Stomach (tissue), 9 donors: Measurements from ENCODE around the gene SCN10A. TPM values are rescaled to one million over a fixed set of nuclear protein-coding genes. Genes with fewer than 3 reads are reported as not detected.

Experiments used
- DNase-seq, 2 donors: peaks; one replicate each; pipeline versions ENCODE4 v3.0.0 to v3.0.0-alpha.2; 2013 to 2019
- H3K27ac ChIP-seq, 5 donors: fragments of 200-600 bp in 4 of 5; sonication (generic) in 4 of 5; one replicate each; pipeline ENCODE4 v1.5.1; 2013 to 2019; ENCODE audit warnings: mild to moderate bottlenecking in 1 of 5, moderate library complexity in 1 of 5
- H3K27me3 ChIP-seq, 3 donors: fragments of 200-600 bp; sonication (generic); one replicate each; pipeline ENCODE4 v1.5.1; 2017 to 2019; ENCODE audit warnings: mixed run types in 1 of 3
- H3K36me3 ChIP-seq, 4 donors: fragments of 200-600 bp; sonication (generic); 1 replicate in 3 of 4; 2 replicates in 1 of 4; pipeline ENCODE4 v1.5.1; 2016 to 2019
- H3K4me1 ChIP-seq, 4 donors: fragments of 200-600 bp; sonication (generic); one replicate each; pipeline ENCODE4 v1.5.1; 2016 to 2019
- H3K4me3 ChIP-seq, 4 donors: fragments of 200-600 bp; sonication (generic) in 3 of 4; one replicate each; pipeline ENCODE4 v1.5.1; 2016 to 2019; ENCODE audit warnings: mild to moderate bottlenecking in 1 of 4
- H3K9me3 ChIP-seq, 4 donors: fragments of 200-600 bp; sonication (generic); one replicate each; pipeline ENCODE4 v1.5.1; 2016 to 2019
- EP300 ChIP-seq: sonication (generic); formaldehyde crosslinking; IDR thresholded peaks from one replicate; pipeline ENCODE4 v1.6.1; 2017; ENCODE audit warnings: antibody characterized with exemption
- POLR2A ChIP-seq, 4 donors: fragments of 450-650 bp; IDR thresholded peaks; one replicate each; pipeline ENCODE4 v1.6.1; 2016; ENCODE audit warnings: antibody characterized with exemption in 4 of 4, control low read depth in 2 of 4, mild to moderate bottlenecking in 1 of 4, moderate library complexity in 1 of 4
- POLR2AphosphoS5 ChIP-seq, 3 donors: sonication (generic); formaldehyde crosslinking; IDR thresholded peaks; one replicate each; pipeline ENCODE4 v1.6.1; 2016; ENCODE audit warnings: antibody characterized with exemption in 3 of 3
- WGBS, 5 donors: extraction: QIAGEN DNeasy Blood & Tissue Kit in 3 of 5; methylation state at CpG; one replicate each; pipeline versions ENCODE4 v1.1.5 to v1.1.7; 2013 to 2018; 5-methylcytosine and 5-hydroxymethylcytosine counted together
- intact Hi-C: fragments of 100-400 bp; cut with DNase I; formaldehyde crosslinking; loops from one replicate; pipeline ENCODE4 v1.15.1; 2023; ENCODE audit warnings: low total_unique reads
- polyA plus RNA-seq, 3 donors: library from polyadenylated mRNA; stranded (reverse); fragments of 200-250 nt; gene quantifications; one replicate each; pipeline ENCODE4 v1.2.3, GENCODE V29; 2013
- total RNA-seq, 5 donors: library from RNA; depleted of rRNA; stranded (reverse); fragments of >200 nt; gene quantifications; one replicate each; pipeline versions ENCODE4 v1.1.0 to v1.2.3, GENCODE V29; 2014 to 2016
- TF ChIP-seq, protein P1 (sequence below), 7 experiments: fragments of 450-650 bp in 4 of 7; fragments of 200-600 bp in 3 of 7; sonication (generic) in 3 of 7; IDR thresholded peaks; one replicate each; pipeline ENCODE4 v1.5.1; 2016 to 2019; ENCODE audit warnings: antibody characterized with exemption in 7 of 7, control low read depth in 2 of 7, mild to moderate bottlenecking in 1 of 7
- donor health status: healthy with polysubstance abuse.
- donor health status: Bipolar disorder and iron deficiency.
- donor health status: healthy.

Gene SCN10A
- total and polyA plus RNA-seq, 8 donors, result not detected

DNA sequence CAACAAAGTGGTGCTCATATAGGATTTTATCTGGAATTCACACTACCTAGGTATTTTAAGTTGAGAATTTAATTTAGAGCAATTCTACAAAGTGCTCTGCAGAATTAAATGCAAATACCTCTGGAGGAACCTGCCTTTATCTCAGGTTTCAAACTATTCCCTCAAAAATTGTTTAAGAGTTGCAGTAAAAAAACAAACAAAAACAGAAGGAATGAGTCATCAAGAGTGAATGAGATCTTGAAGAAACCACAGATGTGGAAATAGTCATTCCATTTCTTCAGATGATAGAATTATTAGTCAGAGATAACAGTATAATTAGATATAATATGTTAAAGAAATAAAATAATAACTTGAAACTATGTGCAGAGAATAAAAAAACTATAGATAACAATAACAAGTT, 85.7 kb downstream of the SCN10A start:
- TF ChIP-seq POLR2A (IDR thresholded peaks at IDR 0.05), result no peak
- TF ChIP-seq EP300, result no peak
- TF ChIP-seq, protein P1, sequence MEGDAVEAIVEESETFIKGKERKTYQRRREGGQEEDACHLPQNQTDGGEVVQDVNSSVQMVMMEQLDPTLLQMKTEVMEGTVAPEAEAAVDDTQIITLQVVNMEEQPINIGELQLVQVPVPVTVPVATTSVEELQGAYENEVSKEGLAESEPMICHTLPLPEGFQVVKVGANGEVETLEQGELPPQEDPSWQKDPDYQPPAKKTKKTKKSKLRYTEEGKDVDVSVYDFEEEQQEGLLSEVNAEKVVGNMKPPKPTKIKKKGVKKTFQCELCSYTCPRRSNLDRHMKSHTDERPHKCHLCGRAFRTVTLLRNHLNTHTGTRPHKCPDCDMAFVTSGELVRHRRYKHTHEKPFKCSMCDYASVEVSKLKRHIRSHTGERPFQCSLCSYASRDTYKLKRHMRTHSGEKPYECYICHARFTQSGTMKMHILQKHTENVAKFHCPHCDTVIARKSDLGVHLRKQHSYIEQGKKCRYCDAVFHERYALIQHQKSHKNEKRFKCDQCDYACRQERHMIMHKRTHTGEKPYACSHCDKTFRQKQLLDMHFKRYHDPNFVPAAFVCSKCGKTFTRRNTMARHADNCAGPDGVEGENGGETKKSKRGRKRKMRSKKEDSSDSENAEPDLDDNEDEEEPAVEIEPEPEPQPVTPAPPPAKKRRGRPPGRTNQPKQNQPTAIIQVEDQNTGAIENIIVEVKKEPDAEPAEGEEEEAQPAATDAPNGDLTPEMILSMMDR (IDR thresholded peaks at IDR 0.05), result no peak
- TF ChIP-seq POLR2AphosphoS5 (IDR thresholded peaks at IDR 0.05), result no peak
- intact Hi-C loops, result no loop called here
- DNase-seq, result no peak

GRCh38 chr3:38728008-38728407, 88.0 kb downstream of the SCN10A start:
- Histone ChIP-seq H3K4me3 (no peak overlapping the region), H3K27me3 (peaks cover 0 to 25% (median 0%) of the 10 kb centered on the region in 3 donors), H3K27ac (no peak overlapping the region), H3K36me3 (no peaks in the 10 kb centered on the region), H3K4me1 (no peaks in the 10 kb centered on the region), H3K9me3 (no peaks in the 10 kb centered on the region)
- intact Hi-C loops, result no loop called here
- no peak for DNase-seq
- WGBS, 5 donors, result 44 to 66% (median 54%) methylated on average over 1 of the region's 1 CpG
- TF ChIP-seq EP300, result no peak
- TF ChIP-seq, protein P1 (IDR thresholded peaks at IDR 0.05), result no peak
- no peak for TF ChIP-seq POLR2A (IDR thresholded peaks at IDR 0.05)

More for the DNA sequence above, 85.7 kb downstream of the SCN10A start:
- no peak overlapping the region for H3K27ac ChIP-seq
- H3K27me3 ChIP-seq, result peaks cover 0 to 13% (median 0%) of the 10 kb centered on the region in 3 donors
- H3K4me1 ChIP-seq, result no peaks in the 10 kb centered on the region
- H3K4me3 ChIP-seq, result no peak overlapping the region
- H3K36me3 ChIP-seq, result no peaks in the 10 kb centered on the region
- no peaks in the 10 kb centered on the region for H3K9me3 ChIP-seq

GRCh38 chr3:38726751-38727150, 89.3 kb downstream of the SCN10A start:
- DNase-seq, result no peak
- Histone ChIP-seq H3K4me1 (no peaks in the 10 kb centered on the region), H3K36me3 (no peaks in the 10 kb centered on the region), H3K27ac (no peak overlapping the region), H3K27me3 (peaks cover 0 to 25% (median 0%) of the 10 kb centered on the region in 3 donors), H3K4me3 (no peak overlapping the region), H3K9me3 (no peaks in the 10 kb centered on the region)
- intact Hi-C loops, result no loop called here
- 63 to 79% (median 71%) methylated on average over 5 to 7 of the region's 7 CpGs for WGBS, 5 donors
- TF ChIP-seq POLR2A (IDR thresholded peaks at IDR 0.05), result no peak

DNA sequence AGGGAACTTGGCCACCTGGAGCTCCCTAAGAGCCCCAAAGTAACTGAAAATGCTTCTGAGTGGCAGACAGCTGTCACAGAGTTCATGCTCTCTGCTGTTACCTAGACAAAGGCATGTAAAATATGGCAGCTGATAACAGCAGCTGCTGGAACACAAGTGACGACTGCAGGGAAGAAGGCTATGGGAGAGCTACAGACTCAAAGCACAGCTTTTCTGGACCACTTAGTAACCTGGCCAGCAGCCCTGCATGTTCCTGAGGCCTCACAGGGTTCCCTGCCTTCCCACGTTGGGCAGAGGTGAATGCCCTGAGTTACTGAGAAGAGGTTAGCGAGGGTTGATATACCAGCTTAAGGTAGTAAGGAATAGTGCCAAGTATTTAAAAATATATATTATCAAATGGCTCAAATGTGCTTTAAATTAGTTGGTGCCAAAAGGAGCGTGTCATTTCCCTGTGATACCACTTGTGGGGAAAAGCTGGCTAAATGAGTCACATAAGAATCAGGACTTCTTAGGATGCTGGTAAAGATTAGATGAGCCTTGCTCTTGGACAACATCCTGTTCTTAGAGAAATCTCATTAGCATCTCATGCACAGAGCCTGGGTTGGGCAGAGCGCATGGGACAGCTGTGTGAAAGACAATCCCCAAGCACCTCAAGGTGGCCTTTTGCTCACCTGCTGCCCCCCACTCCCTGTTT, 90.1 kb downstream of the SCN10A start:
- H3K27me3 ChIP-seq, result peaks cover 0 to 25% (median 2%) of the 10 kb centered on the region in 3 donors
- peak in 1 of 2 donors; percentile 23 for DNase-seq
- no peak overlapping the region for H3K4me3 ChIP-seq
- no peaks in the 10 kb centered on the region for H3K9me3 ChIP-seq
- no peaks in the 10 kb centered on the region for H3K36me3 ChIP-seq
- no peak for TF ChIP-seq POLR2AphosphoS5 (IDR thresholded peaks at IDR 0.05)
- TF ChIP-seq, protein P1 (IDR thresholded peaks at IDR 0.05), result no peak
- no peak for TF ChIP-seq EP300
- no peak for TF ChIP-seq POLR2A (IDR thresholded peaks at IDR 0.05)
- 52 to 61% (median 58%) methylated on average over 5 of the region's 5 CpGs for WGBS, 5 donors
- intact Hi-C loops, result no loop called here
- no peaks in the 10 kb centered on the region for H3K4me1 ChIP-seq
- no peak overlapping the region for H3K27ac ChIP-seq

GRCh38 chr3:38724392-38724736, 91.7 kb downstream of the SCN10A start:
- 61 to 75% (median 70%) methylated on average over 2 of the region's 2 CpGs for WGBS, 5 donors
- Histone ChIP-seq H3K27ac (no peak overlapping the region), H3K4me1 (no peaks in the 10 kb centered on the region)

More at GRCh38 chr3:38724392-38724736, 91.7 kb downstream of the SCN10A start:
- Histone ChIP-seq H3K36me3 (no peaks in the 10 kb centered on the region), H3K27me3 (peaks cover 0 to 28% (median 10%) of the 10 kb centered on the region in 3 donors), H3K4me3 (no peak overlapping the region), H3K9me3 (no peaks in the 10 kb centered on the region)
- intact Hi-C loops, result no loop called here
- DNase-seq, result no peak
- TF ChIP-seq POLR2A (IDR thresholded peaks at IDR 0.05) (no peak), EP300 (no peak), POLR2AphosphoS5 (IDR thresholded peaks at IDR 0.05) (no peak)
- TF ChIP-seq, protein P1 (IDR thresholded peaks at IDR 0.05), result no peak
